Fibroblast of villous mesenchyme (primary cell): ENCODE data around the gene ACOX3. TPM values are rescaled to one million over a fixed set of nuclear protein-coding genes. Genes with fewer than 3 reads are reported as not detected.

Experiments
- DNase-seq: peaks from one replicate; pipeline ENCODE4 v3.0.0-alpha.2; 2010; ENCODE audit warnings: low read depth
- H3K4me3 ChIP-seq: 2 replicates; pipeline ENCODE4 v1.5.1; 2011; ENCODE audit warnings: low read depth, mild to moderate bottlenecking, low read length
- total RNA-seq: library from RNA; depleted of rRNA; stranded (reverse); fragments of >200 nt; gene quantifications from 2 replicates; pipeline ENCODE4 v1.2.3, GENCODE V29; 2012
- TF ChIP-seq, protein P1 (sequence below): IDR thresholded peaks from 2 replicates; pipeline ENCODE4 v1.5.1; 2012; ENCODE audit warnings: low read depth, mild to moderate bottlenecking, low read length; ENCODE audit not compliant: insufficient read depth

Gene ACOX3
- total RNA-seq, 1 donor = 26.8 TPM

DNA sequence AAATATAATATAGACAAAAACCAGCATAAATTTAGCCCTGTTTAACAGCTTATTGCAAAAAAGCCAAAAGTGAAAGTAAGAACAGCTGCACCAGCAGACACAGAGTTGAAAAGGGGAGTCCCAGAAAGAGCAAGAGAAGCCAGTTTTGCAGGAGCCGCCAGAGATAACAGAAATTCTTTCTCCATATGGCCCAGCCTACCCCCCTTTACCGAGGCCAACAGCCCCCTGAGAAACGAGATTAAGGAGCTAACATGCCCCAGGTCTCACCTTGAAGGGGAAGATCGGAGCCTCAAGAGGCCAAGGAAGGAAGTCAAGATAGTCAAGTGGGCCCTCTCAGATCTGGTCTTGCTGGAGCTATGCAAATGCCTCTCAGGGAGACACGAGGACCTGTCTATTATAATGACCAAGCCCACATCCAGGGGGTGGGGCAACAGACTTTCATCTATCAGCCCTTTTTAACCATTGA, 4.8 kb downstream of the ACOX3 start:
- TF ChIP-seq, protein P1, sequence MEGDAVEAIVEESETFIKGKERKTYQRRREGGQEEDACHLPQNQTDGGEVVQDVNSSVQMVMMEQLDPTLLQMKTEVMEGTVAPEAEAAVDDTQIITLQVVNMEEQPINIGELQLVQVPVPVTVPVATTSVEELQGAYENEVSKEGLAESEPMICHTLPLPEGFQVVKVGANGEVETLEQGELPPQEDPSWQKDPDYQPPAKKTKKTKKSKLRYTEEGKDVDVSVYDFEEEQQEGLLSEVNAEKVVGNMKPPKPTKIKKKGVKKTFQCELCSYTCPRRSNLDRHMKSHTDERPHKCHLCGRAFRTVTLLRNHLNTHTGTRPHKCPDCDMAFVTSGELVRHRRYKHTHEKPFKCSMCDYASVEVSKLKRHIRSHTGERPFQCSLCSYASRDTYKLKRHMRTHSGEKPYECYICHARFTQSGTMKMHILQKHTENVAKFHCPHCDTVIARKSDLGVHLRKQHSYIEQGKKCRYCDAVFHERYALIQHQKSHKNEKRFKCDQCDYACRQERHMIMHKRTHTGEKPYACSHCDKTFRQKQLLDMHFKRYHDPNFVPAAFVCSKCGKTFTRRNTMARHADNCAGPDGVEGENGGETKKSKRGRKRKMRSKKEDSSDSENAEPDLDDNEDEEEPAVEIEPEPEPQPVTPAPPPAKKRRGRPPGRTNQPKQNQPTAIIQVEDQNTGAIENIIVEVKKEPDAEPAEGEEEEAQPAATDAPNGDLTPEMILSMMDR = no peak
- peak overlapping the region; percentile 57 for H3K4me3 ChIP-seq
- DNase-seq = peak; percentile 59

DNA sequence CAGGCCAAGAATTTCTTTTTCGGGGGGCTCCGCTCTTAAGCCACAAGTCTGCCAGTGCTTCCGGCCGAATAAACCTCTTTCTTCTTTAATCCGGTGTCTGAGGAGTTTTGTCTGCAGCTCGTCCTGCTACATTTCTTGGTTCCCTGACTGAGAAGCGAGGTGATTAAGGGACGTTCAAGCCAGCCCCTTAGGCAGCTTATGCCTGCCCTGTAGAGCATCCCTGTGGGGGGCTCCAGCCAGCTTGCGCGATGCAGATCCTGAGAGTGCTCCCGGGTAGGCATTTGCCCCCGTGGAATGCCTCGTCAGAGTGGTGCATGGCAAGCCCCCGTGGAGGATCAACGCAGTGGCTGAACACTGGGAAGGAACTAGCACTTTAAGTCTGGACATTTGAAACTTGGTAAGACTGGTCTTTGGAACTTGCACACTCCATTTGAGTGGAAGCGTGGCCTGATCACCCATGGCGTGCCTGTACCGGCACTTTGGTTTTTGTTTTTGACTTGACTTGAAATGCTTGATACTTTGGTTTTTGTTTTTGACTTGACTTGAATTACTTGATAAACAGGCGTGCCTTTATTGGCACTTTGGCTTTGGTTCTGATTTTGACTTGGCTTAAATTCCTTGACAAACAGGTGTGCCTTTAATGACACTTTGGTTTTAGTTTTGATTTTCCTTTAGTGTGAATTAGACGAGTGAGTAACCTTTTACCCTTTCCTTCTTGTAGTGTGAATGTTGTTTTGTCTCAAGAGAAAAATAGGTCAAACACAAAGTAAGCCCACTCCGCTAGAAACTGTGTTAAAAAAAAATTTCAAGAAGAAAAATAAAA, 6.1 kb downstream of the ACOX3 start:
- no peak for DNase-seq
- TF ChIP-seq, protein P1 = no peak
- no peak overlapping the region for H3K4me3 ChIP-seq

DNA sequence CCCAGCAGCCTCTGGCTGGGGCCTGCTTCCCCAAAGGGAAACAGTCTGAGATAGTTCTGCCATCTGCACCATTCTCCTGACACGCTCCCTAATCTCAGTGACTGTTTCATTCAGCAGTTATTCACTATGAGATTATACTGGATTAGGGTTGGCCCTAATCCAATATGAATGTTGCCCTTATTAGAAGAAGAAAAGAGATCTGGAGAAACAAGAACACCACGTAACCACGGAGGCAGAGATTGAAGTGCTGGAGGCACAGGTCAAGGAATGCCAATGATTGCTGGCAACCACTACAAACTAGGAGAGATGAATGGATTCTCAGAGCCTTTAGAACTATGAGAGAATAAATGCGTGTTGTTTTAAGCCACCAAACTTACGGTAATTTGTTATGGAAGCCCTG, 7.4 kb downstream of the ACOX3 start:
- peak; percentile 39 for DNase-seq
- TF ChIP-seq, protein P1 = no peak
- H3K4me3 ChIP-seq = no peak overlapping the region

DNA sequence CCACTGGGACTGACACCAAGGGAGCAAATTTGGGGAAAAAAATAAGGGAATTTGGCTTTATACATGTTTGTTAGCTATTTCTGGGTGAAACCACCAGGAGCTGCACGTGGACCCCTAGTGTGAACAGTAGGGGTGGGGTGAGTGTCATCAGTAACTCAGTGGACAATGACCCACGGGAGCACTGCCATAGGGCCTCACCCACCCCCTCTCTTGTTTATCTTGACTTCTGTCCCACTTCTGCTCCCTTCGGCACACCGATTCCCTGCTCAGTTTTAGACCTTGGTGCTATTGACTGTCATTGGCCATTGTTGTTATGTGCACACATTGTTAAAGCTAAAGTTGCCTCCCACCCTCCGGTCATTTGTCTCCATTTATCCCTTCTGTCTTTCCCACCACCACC, 9.0 kb downstream of the ACOX3 start:
- DNase-seq = no peak
- H3K4me3 ChIP-seq = no peak overlapping the region
- TF ChIP-seq, protein P1 = no peak

DNA sequence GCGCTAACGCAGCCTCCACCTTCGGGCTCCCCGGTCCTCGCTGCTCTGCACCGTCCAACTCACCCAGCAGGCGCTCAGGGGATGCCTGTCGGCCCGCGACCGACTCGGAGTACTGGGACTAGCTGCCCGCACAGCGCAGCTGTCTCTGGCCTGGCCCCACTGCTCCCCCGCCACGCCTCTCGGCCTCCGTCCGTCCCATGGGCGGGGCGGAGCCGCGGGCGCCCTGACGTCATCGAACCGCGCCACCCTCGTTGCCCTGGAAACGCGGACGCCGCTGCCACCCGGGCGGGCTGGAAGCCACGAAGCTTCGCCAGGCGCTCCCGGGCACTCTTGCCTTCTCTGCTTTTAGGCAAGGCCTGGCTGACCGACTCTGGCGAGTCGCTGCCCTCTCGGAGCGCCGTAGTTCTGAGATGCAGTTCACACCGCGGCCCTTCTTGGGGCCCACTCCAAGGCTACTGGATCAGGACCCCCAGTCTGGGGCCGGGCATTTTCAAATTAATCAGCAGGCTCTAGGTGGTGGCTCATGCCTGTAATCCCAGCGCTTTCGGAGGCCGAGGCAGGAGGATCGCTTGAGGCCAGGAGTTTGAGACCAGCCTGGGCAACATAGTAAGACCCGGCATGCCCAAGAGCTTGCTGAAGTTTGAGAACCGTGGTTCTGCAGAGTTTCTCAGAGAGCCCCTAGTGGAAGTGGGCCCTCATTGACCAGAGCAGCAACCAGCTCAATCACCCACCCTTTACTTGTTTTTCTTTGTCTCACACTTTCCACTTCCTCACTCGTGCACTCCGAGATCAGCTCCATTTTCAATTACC, 12.0 kb downstream of the ACOX3 start:
- peak overlapping the region; percentile 80 for H3K4me3 ChIP-seq
- TF ChIP-seq, protein P1 = peak; percentile 56
- peak; percentile 88 for DNase-seq

DNA sequence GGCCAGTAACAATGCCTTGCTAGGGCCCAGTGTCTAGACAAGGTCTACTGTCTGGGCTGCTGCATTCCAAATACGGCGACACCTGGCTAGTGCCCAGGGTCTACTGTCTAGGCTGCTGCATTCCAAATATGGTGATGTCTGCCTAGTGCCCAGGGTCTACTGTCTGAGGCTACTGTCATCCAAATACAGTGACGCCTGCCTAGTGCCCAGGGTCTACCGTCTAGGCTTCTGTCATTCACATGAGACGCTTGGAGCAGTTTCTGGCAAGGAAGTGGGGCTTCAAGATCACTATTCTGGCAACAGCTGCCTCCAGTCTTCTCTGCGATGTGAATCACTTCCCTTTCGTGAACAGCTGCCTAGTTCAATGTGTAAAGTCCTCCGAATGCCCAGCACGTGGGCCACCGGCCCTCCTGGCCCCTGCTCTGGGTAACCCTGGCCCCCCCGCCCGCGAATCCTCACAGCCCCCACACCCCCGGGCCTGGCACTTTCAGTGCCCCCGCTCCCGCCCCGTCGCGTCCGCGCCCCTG, 12.7 kb downstream of the ACOX3 start:
- TF ChIP-seq, protein P1 = no peak
- no peak for DNase-seq
- H3K4me3 ChIP-seq = peak overlapping the region; percentile 80
